NCI-H1436 treated with DMSO at 0.1 percent for 48 hours (cell line): ENCODE results near the gene FLCN.
"Not testable (repeated sequence)": the region's sequence is repeated elsewhere in the genome, so short reads cannot be mapped to it uniquely, and the experiment has no call there.

Experiments used
- DNase-seq: peaks from one replicate; lab custom pipeline; 2025; lab: John Stamatoyannopoulos, UW

Gene FLCN

GRCh38 chr17:17206913-17207335 lies 30.0 kb downstream of the FLCN start:
- no peak for DNase-seq

- no peak for DNase-seq
Observed at GRCh38 chr17:17206124-17206912, 30.6 kb downstream of the FLCN start, which contains the start of gene PLD6. Gene PLD6 (minus strand): TSS chr17:17206333. CDS start chr17:17206286, 47 bp downstream.

- DNase-seq = no peak
Observed at GRCh38 chr17:17205368-17206123, 31.4 kb downstream of the FLCN start.

GRCh38 chr17:17204635-17205231 lies 32.2 kb downstream of the FLCN start:
- DNase-seq = no peak

DNA sequence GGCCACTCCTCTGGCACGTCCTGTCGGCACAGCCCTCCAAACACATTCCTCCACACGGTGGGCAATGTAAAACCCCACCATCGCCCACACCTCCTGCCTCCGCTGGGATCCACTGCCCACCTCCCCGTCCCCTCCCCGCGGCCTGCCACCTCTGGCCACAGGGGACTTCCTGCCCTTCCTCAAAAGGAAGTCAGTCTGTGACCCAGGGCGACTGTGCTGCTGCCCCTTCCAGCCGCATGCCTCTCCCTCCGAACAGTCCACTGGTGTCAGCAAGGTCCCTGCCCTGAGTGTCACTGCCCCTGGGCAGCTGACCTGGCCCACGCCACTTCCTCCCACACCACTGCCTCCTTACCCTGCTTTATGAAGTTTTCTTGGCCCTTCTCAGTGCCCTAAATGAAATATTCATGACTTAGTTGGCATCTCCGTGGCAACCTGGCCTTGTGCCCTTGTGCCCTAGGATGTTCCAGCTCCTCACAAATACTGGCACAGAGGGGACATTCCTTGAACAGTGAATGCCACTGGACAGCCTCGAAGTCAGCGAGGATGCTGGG lies 32.9 kb downstream of the FLCN start:
- DNase-seq = no peak

DNA sequence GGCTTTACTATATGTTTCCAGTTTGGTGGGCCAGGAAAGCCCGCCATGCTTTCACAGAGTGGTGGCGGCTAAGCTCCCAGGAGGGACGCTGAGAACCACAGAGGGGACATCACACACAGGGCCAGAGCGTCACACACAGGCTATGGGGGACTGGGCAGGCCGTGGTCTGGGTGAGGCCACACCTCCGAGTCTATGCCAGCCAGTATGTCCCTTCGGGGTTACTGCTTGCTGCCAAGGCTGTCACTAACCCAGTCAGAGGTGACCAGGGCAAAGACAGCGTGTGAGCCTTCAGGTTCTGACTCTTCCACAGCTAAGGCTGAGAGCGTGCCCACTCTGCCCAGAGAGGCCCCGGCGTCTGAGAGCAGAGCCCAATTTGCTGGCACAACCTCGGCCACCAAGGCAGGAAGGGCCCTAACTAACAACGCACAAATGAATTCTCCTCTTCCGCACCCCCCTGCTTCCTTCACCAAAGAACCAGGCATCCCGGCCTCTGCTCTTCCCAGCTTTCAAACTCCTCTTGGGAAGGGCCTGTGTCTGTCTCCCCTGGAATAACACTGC lies 33.7 kb downstream of the FLCN start:
- no peak for DNase-seq

DNA sequence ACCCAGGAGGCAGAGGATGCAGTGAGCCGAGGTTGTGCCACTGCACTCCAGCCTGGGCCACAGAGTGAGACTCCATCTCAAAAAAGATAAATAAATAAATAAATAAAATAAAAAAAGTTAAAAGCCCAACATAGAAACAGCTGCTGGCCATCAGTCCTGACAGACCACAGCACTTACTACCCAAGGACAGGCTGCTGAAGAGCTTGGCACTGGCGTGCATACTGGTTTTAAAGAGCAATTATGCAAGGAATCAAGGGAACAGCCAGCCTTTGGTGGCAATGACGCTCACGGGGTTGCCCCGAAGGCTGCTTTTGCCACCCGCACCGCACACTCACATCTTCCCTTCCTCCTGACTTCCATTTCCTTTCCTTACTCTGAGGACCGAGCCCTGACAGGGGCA lies 35.1 kb downstream of the FLCN start:
- DNase-seq = no peak

- DNase-seq = no peak
Observed at GRCh38 chr17:17201271-17201670, 35.7 kb downstream of the FLCN start.

DNA sequence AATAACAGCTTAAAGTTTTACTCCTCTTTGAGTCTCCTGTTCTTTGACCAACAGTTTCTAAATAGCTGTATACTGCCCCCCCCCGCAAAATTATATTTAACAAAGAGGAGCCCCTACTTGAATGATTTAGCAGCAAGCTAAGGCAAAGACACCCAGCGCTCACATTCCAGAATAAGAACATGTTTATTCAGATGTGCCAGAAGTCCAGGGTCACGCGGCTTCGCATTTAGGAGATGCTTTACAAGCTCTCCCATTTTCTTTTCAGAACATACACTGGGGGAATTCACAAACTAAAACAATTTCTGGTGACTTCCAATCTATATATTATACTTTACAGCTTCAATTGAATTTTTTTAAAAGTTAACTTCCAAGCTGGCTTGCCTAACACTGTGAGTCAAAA lies 36.1 kb downstream of the FLCN start:
- DNase-seq = no peak

- DNase-seq = no peak
Observed at GRCh38 chr17:17200311-17200710, 36.7 kb downstream of the FLCN start.

GRCh38 chr17:17198281-17198680 lies 38.7 kb downstream of the FLCN start:
- DNase-seq = no peak

DNA sequence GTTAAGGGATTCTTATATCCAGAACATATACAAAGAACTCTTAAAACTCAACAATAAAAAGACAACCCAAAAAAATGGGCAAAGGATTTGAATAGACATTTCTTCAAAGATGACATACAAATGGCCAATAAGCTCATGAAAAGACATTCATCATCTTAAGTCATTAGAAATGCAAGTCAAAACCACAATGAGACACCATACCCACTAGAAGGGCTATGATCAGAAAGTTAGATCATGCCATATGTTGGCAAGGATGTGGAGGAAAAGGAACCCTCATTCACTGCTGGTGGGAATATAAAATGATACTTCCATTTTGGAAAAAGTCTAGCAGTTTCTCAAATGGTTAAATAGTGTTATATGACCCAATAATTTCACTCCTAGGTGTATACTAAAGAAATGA lies 40.2 kb downstream of the FLCN start:
- no peak for DNase-seq

DNA sequence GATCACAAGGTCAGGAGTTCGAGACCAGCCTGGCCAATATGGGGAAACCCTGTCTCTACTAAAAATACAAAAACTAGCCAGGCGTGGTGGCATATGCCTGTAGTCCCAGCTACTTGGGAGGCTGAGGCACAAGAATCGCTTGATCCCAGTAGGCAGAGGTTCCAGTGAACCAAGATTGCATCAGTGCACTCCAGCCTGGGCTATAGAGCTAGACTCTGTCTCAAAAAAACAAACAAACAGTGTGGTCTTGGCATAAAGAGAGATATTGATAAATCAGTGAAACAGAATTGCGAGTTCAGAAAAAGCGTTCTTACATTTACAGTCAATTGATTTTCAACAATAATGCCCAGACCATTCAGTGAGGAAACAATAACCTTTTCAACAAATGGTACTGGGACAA lies 41.5 kb downstream of the FLCN start:
- not testable (repeated sequence) for DNase-seq

GRCh38 chr17:17191961-17192381 lies 45.0 kb downstream of the FLCN start:
- DNase-seq = no peak

- DNase-seq = no peak
Observed at GRCh38 chr17:17191346-17191792, 45.6 kb downstream of the FLCN start.

DNA sequence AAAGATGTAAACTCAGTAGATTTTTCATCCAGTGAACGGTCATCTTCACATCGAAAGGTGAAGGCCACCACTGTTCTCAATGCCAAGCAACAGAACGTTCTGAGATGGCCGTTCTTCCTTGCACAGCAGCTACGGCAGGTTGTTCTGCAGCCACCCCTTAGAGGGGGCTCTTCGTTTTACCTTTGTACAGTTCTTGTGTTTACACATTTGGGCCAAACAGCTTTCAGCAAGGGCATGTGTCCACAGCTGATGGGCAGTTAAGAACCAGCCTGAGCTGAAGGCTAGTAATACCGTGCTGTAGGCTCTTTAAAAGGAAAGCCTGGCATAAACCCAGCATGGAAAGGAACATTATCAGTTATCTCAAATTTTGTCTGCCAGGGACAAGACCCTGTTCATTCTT lies 46.8 kb downstream of the FLCN start:
- no peak for DNase-seq

- DNase-seq = no peak
Observed at GRCh38 chr17:17189559-17189958, 47.4 kb downstream of the FLCN start.

DNA sequence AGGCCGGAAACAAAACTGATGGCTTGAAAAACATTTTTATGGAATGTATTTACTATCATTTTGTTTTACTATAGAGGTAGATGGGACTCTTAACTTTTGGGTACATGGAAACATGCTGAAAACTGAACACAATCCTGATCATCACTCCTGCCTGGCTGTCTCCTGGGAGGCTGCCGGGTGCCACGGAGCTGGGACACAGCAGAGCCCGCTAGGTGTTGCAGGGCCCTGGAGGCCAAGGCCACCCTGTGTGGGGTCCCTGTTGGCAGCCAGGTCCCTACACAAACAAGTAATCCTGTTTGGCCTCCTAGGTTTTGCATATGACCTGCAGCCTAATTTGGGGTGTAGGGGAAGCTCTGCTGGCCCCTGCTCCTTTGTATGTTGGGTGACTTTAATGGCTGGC lies 48.4 kb downstream of the FLCN start:
- DNase-seq = no peak

- DNase-seq = no peak
Observed at GRCh38 chr17:17186551-17187505, 50.1 kb downstream of the FLCN start.

GRCh38 chr17:17186051-17186450 lies 50.9 kb downstream of the FLCN start:
- DNase-seq = no peak
